ENCODE measurements around the gene AP2B1. TPM values are rescaled to one million over a fixed set of nuclear protein-coding genes. Genes with fewer than 3 reads are reported as not detected.

AP2B1 gene
- total RNA-seq = 100 to 1,000 TPM; 131 to 144 (median 136) TPM
- polyA plus RNA-seq = 39.7 TPM
- long read RNA-seq, donor 1, full-length matches to known transcripts = 78 of 124 reads
- long read RNA-seq, donor 1, partial matches to known transcripts = 30 of 124 reads
- long read RNA-seq, donor 1, other reads (novel, unspliced or antisense) = 16 of 124 reads
- long read RNA-seq, donor 2, full-length matches to known transcripts = 55 of 69 reads
- long read RNA-seq, donor 2, partial matches to known transcripts = 8 of 69 reads
- long read RNA-seq, donor 2, other reads (novel, unspliced or antisense) = 6 of 69 reads
- long read RNA-seq, donor 3, full-length matches to known transcripts = 135 of 229 reads
- long read RNA-seq, donor 3, partial matches to known transcripts = 60 of 229 reads
- long read RNA-seq, donor 3, other reads (novel, unspliced or antisense) = 34 of 229 reads
- long read RNA-seq, donor 4, full-length matches to known transcripts = 67 of 79 reads
- long read RNA-seq, donor 4, partial matches to known transcripts = 6 of 79 reads
- long read RNA-seq, donor 4, other reads (novel, unspliced or antisense) = 6 of 79 reads

- DNase-seq (peak; percentile 92 to 97 (median 97)), ATAC-seq (peak; percentile 95 to 97)
- Histone ChIP-seq H3K4me1 (ENCODE audit: control insufficient read depth, insufficient read depth, low read length) (no peaks in the 10 kb centered on the region), H3K27me3 (ENCODE audit: control insufficient read depth, insufficient read depth) (no peaks in the 10 kb centered on the region), H3K9me3 (ENCODE audit: control insufficient read depth, low read length) (no peaks in the 10 kb centered on the region), H3K4me3 (ENCODE audit: low read length) (peak within 1 kb of the TSS; percentile 89), H3K27ac (ENCODE audit: low read length) (peak within 1 kb of the TSS; percentile 96)
- under 1% methylated on average over 50 of the region's 50 CpGs for WGBS
- intact Hi-C loops (cut with DNase I) = no loop called here
Observed at GRCh38 chr17:35587074-35587961, at the start of gene AP2B1. AP2B1 (plus strand) TSS chr17:35587322; CDS start chr17:35594031, 6,709 bp downstream.

GRCh38 chr17:35537601-35538141, 49.5 kb upstream of the AP2B1 start, which contains the start of gene SLFN12L:
SLFN12L (minus strand) TSS chr17:35537678; CDS start chr17:35522364, 15,314 bp downstream.
- peak within 1 kb of the TSS; percentile 62 for H3K27ac ChIP-seq (ENCODE audit: low read length)
- no peak for DNase-seq
- 30% methylated on average over 2 of the region's 2 CpGs for WGBS
- H3K27me3 ChIP-seq (ENCODE audit: control insufficient read depth, insufficient read depth) = no peaks in the 10 kb centered on the region
- H3K9me3 ChIP-seq (ENCODE audit: control insufficient read depth, low read length) = no peaks in the 10 kb centered on the region
- peak; percentile 37 to 44 for ATAC-seq
- H3K4me1 ChIP-seq (ENCODE audit: control insufficient read depth, insufficient read depth, low read length) = peaks cover 1% of the 10 kb centered on the region
- H3K4me3 ChIP-seq (ENCODE audit: low read length) = no peak within 1 kb of the TSS
- intact Hi-C loops (cut with DNase I) = loop anchor here (2.0 to 10.0 kb wide), 4 partner anchors 225 to 1123 kb away; no protein-coding TSS in a partner anchor

GRCh38 chr17:35539659-35540026, 47.5 kb upstream of the AP2B1 start:
- intact Hi-C loops (cut with DNase I) = loop anchor here (1.0 to 10.0 kb wide), 5 partner anchors 227 to 1125 kb away; no protein-coding TSS in a partner anchor
- no peaks in the 10 kb centered on the region for H3K27me3 ChIP-seq (ENCODE audit: control insufficient read depth, insufficient read depth)
- H3K27ac ChIP-seq (ENCODE audit: low read length) = peak overlapping the region; percentile 43
- no peak for DNase-seq
- no peaks in the 10 kb centered on the region for H3K9me3 ChIP-seq (ENCODE audit: control insufficient read depth, low read length)
- no peak overlapping the region for H3K4me3 ChIP-seq (ENCODE audit: low read length)
- WGBS = 36% methylated on average over 5 of the region's 5 CpGs
- ATAC-seq = peak in 1 of 2 donors; percentile 36
- peaks cover 1% of the 10 kb centered on the region for H3K4me1 ChIP-seq (ENCODE audit: control insufficient read depth, insufficient read depth, low read length)

- H3K27ac ChIP-seq (ENCODE audit: low read length) = peak overlapping the region; percentile 98
- H3K9me3 ChIP-seq (ENCODE audit: control insufficient read depth, low read length) = no peaks in the 10 kb centered on the region
- 43% methylated on average over 8 of the region's 8 CpGs for WGBS
- DNase-seq = peak; percentile 41 to 73 (median 65)
- no peaks in the 10 kb centered on the region for H3K27me3 ChIP-seq (ENCODE audit: control insufficient read depth, insufficient read depth)
- peak; percentile 59 to 66 for ATAC-seq
- H3K4me3 ChIP-seq (ENCODE audit: low read length) = peak overlapping the region; percentile 71
- peaks cover 1% of the 10 kb centered on the region for H3K4me1 ChIP-seq (ENCODE audit: control insufficient read depth, insufficient read depth, low read length)
- intact Hi-C loops (cut with DNase I) = no loop called here
Observed at GRCh38 chr17:35540589-35541404, 46.3 kb upstream of the AP2B1 start.

GRCh38 chr17:35541434-35541833, 45.7 kb upstream of the AP2B1 start:
- H3K27me3 ChIP-seq (ENCODE audit: control insufficient read depth, insufficient read depth) = no peaks in the 10 kb centered on the region
- intact Hi-C loops (cut with DNase I) = no loop called here
- DNase-seq (no peak), ATAC-seq (no peak)
- 57% methylated on average over 1 of the region's 1 CpG for WGBS
- no peaks in the 10 kb centered on the region for H3K9me3 ChIP-seq (ENCODE audit: control insufficient read depth, low read length)
- peaks cover 1% of the 10 kb centered on the region for H3K4me1 ChIP-seq (ENCODE audit: control insufficient read depth, insufficient read depth, low read length)
- no peak overlapping the region for H3K27ac ChIP-seq (ENCODE audit: low read length)
- H3K4me3 ChIP-seq (ENCODE audit: low read length) = peak overlapping the region; percentile 19

GRCh38 chr17:35542990-35543389, 44.1 kb upstream of the AP2B1 start:
- ATAC-seq (no peak), DNase-seq (no peak)
- Histone ChIP-seq H3K27me3 (ENCODE audit: control insufficient read depth, insufficient read depth) (no peaks in the 10 kb centered on the region), H3K27ac (ENCODE audit: low read length) (no peak overlapping the region), H3K4me1 (ENCODE audit: control insufficient read depth, insufficient read depth, low read length) (peaks cover 1% of the 10 kb centered on the region), H3K9me3 (ENCODE audit: control insufficient read depth, low read length) (no peaks in the 10 kb centered on the region), H3K4me3 (ENCODE audit: low read length) (no peak overlapping the region)
- intact Hi-C loops (cut with DNase I) = no loop called here

GRCh38 chr17:35543856-35544255, 43.3 kb upstream of the AP2B1 start:
- H3K4me3 ChIP-seq (ENCODE audit: low read length) = no peak overlapping the region
- WGBS = 56% methylated on average over 1 of the region's 1 CpG
- no peaks in the 10 kb centered on the region for H3K9me3 ChIP-seq (ENCODE audit: control insufficient read depth, low read length)
- DNase-seq (no peak), ATAC-seq (no peak)
- no peaks in the 10 kb centered on the region for H3K27me3 ChIP-seq (ENCODE audit: control insufficient read depth, insufficient read depth)
- no peak overlapping the region for H3K27ac ChIP-seq (ENCODE audit: low read length)
- peaks cover 1% of the 10 kb centered on the region for H3K4me1 ChIP-seq (ENCODE audit: control insufficient read depth, insufficient read depth, low read length)
- intact Hi-C loops (cut with DNase I) = no loop called here

- Histone ChIP-seq H3K4me3 (ENCODE audit: low read length) (no peak overlapping the region), H3K9me3 (ENCODE audit: control insufficient read depth, low read length) (no peaks in the 10 kb centered on the region), H3K27ac (ENCODE audit: low read length) (no peak overlapping the region), H3K4me1 (ENCODE audit: control insufficient read depth, insufficient read depth, low read length) (peaks cover 1% of the 10 kb centered on the region), H3K27me3 (ENCODE audit: control insufficient read depth, insufficient read depth) (no peaks in the 10 kb centered on the region)
- DNase-seq (no peak), ATAC-seq (no peak)
- intact Hi-C loops (cut with DNase I) = no loop called here
- 87% methylated on average over 1 of the region's 1 CpG for WGBS
Observed at GRCh38 chr17:35545150-35545549, 42.0 kb upstream of the AP2B1 start.

GRCh38 chr17:35546487-35546886, 40.6 kb upstream of the AP2B1 start:
- ATAC-seq (no peak), DNase-seq (no peak)
- 71% methylated on average over 1 of the region's 1 CpG for WGBS
- no peaks in the 10 kb centered on the region for H3K27me3 ChIP-seq (ENCODE audit: control insufficient read depth, insufficient read depth)
- H3K4me1 ChIP-seq (ENCODE audit: control insufficient read depth, insufficient read depth, low read length) = peaks cover 1% of the 10 kb centered on the region
- no peaks in the 10 kb centered on the region for H3K9me3 ChIP-seq (ENCODE audit: control insufficient read depth, low read length)
- H3K27ac ChIP-seq (ENCODE audit: low read length) = no peak overlapping the region
- no peak overlapping the region for H3K4me3 ChIP-seq (ENCODE audit: low read length)
- intact Hi-C loops (cut with DNase I) = no loop called here

GRCh38 chr17:35548208-35548810, 38.8 kb upstream of the AP2B1 start:
- intact Hi-C loops (cut with DNase I) = no loop called here
- 68% methylated on average over 8 of the region's 8 CpGs for WGBS
- ATAC-seq = peak; percentile 16 to 31
- Histone ChIP-seq H3K4me3 (ENCODE audit: low read length) (no peak overlapping the region), H3K9me3 (ENCODE audit: control insufficient read depth, low read length) (no peaks in the 10 kb centered on the region), H3K27ac (ENCODE audit: low read length) (no peak overlapping the region), H3K27me3 (ENCODE audit: control insufficient read depth, insufficient read depth) (no peaks in the 10 kb centered on the region), H3K4me1 (ENCODE audit: control insufficient read depth, insufficient read depth, low read length) (no peaks in the 10 kb centered on the region)
- DNase-seq = no peak

Measured in right cardiac atrium (tissue), 5 donors.